HEK293 (cell line): ENCODE measurements around the gene MTLN.
A peak's percentile ranks its signal among the peaks of the same experiment; 100 is the strongest.
"Not testable (repeated sequence)": the region's sequence is repeated elsewhere in the genome, so short reads cannot be mapped to it uniquely, and the experiment has no call there.

Experiments
- CTCF ChIA-PET: fragments of 350-600 bp; formaldehyde crosslinking; extraction: SDS; loops from one replicate; lab custom pipeline; 2021; ENCODE audit warnings: antibody characterized with exemption; lab: Yijun Ruan, JAX
- POLR2A ChIA-PET: fragments of 300-600 bp; formaldehyde crosslinking; extraction: SDS; loops from one replicate; lab custom pipeline; 2020; ENCODE audit warnings: antibody characterized with exemption, inconsistent platforms; lab: Yijun Ruan, JAX
- H3K27ac ChIP-seq: fragments of 200-500 bp; sonication (Bioruptor generic); 2 replicates; pipeline ENCODE4 v1.5.1; 2014; ENCODE audit warnings: low read depth, low read length, control low read depth, inconsistent platforms; ENCODE audit errors: extremely low read depth
- H3K36me3 ChIP-seq, 2 experiments: fragments of 200-500 bp in 1 of 2; sonication (Bioruptor generic) in 1 of 2; 1 replicate in 1 of 2; 2 replicates in 1 of 2; pipeline ENCODE4 v1.5.1; 2014 to 2017; ENCODE audit warnings: inconsistent platforms in 2 of 2, low read length in 2 of 2; ENCODE audit not compliant: control insufficient read depth in 2 of 2, insufficient read depth in 1 of 2
- H3K4me1 ChIP-seq: fragments of 200-500 bp; sonication (Bioruptor generic); 2 replicates; pipeline ENCODE4 v1.5.1; 2014; ENCODE audit warnings: mild to moderate bottlenecking, low read length, inconsistent platforms; ENCODE audit not compliant: control insufficient read depth, insufficient read depth
- H3K4me3 ChIP-seq: 2 replicates; pipeline ENCODE4 v1.5.1; 2011; ENCODE audit warnings: low read depth, mild to moderate bottlenecking, control low read depth, low read length, moderate library complexity
- H3K9me3 ChIP-seq: fragments of 200-500 bp; sonication (Bioruptor generic); 2 replicates; pipeline ENCODE4 v1.5.1; 2014; ENCODE audit warnings: low read depth, low read length, inconsistent platforms; ENCODE audit not compliant: control insufficient read depth, insufficient read depth
- KLF1 ChIP-seq: fragments of 450-650 bp; formaldehyde crosslinking; IDR thresholded peaks from 2 replicates; pipeline ENCODE4 v1.5.1; 2016; ENCODE audit warnings: missing biosample characterization, missing genetic modification characterization
- KLF16 ChIP-seq: fragments of 450-650 bp; formaldehyde crosslinking; IDR thresholded peaks from 2 replicates; pipeline ENCODE4 v1.5.1; 2017; ENCODE audit warnings: missing biosample characterization, missing genetic modification characterization
- PRDM1 ChIP-seq: fragments of 450-650 bp; formaldehyde crosslinking; IDR thresholded peaks from 2 replicates; pipeline ENCODE4; 2016; ENCODE audit warnings: missing biosample characterization, missing genetic modification characterization
- SP3 ChIP-seq: fragments of 450-650 bp; formaldehyde crosslinking; IDR thresholded peaks from 2 replicates; pipeline ENCODE4 v1.5.1; 2016; ENCODE audit warnings: missing biosample characterization, missing genetic modification characterization
- TCF7L2 ChIP-seq: IDR thresholded peaks from 2 replicates; pipeline ENCODE4 v1.6.1; 2011; ENCODE audit warnings: low read depth, mild to moderate bottlenecking, inconsistent platforms, low read length, moderate library complexity, borderline replicate concordance
- YY2 ChIP-seq: fragments of 450-650 bp; formaldehyde crosslinking; IDR thresholded peaks from 2 replicates; pipeline ENCODE4 v1.5.1; 2016; ENCODE audit warnings: missing biosample characterization, missing genetic modification characterization
- ZBTB8A ChIP-seq: fragments of 450-650 bp; formaldehyde crosslinking; IDR thresholded peaks from 2 replicates; pipeline ENCODE4 v1.5.1; 2016; ENCODE audit warnings: missing biosample characterization, missing genetic modification characterization
- ZFHX2 ChIP-seq: fragments of 450-650 bp; formaldehyde crosslinking; conservative IDR thresholded peaks from 2 replicates; pipeline ENCODE4 v1.5.1; 2016; ENCODE audit warnings: missing biosample characterization, missing genetic modification characterization
- ZNF2 ChIP-seq: fragments of 450-650 bp; formaldehyde crosslinking; IDR thresholded peaks from 2 replicates; pipeline ENCODE4 v1.5.1; 2016; ENCODE audit warnings: missing biosample characterization, missing genetic modification characterization
- ZNF24 ChIP-seq: fragments of 450-650 bp; formaldehyde crosslinking; IDR thresholded peaks from 2 replicates; pipeline ENCODE4 v1.5.1; 2016; ENCODE audit warnings: missing biosample characterization, missing genetic modification characterization
- ZNF335 ChIP-seq: fragments of 450-650 bp; formaldehyde crosslinking; conservative IDR thresholded peaks from 2 replicates; pipeline ENCODE4 v1.5.1; 2016; ENCODE audit warnings: missing biosample characterization, missing genetic modification characterization
- ZNF560 ChIP-seq: fragments of 450-650 bp; formaldehyde crosslinking; IDR thresholded peaks from 2 replicates; pipeline ENCODE4 v1.5.1; 2017; ENCODE audit warnings: missing biosample characterization, missing genetic modification characterization, borderline replicate concordance
- ZNF561 ChIP-seq: fragments of 450-650 bp; IDR thresholded peaks from 2 replicates; pipeline ENCODE4 v1.5.1; 2018; ENCODE audit warnings: missing biosample characterization, missing genetic modification characterization, borderline replicate concordance
- ZNF76 ChIP-seq: fragments of 450-650 bp; formaldehyde crosslinking; IDR thresholded peaks from 2 replicates; pipeline ENCODE4; 2016; ENCODE audit warnings: low read depth, missing biosample characterization, missing genetic modification characterization, borderline replicate concordance

The MTLN gene

DNA sequence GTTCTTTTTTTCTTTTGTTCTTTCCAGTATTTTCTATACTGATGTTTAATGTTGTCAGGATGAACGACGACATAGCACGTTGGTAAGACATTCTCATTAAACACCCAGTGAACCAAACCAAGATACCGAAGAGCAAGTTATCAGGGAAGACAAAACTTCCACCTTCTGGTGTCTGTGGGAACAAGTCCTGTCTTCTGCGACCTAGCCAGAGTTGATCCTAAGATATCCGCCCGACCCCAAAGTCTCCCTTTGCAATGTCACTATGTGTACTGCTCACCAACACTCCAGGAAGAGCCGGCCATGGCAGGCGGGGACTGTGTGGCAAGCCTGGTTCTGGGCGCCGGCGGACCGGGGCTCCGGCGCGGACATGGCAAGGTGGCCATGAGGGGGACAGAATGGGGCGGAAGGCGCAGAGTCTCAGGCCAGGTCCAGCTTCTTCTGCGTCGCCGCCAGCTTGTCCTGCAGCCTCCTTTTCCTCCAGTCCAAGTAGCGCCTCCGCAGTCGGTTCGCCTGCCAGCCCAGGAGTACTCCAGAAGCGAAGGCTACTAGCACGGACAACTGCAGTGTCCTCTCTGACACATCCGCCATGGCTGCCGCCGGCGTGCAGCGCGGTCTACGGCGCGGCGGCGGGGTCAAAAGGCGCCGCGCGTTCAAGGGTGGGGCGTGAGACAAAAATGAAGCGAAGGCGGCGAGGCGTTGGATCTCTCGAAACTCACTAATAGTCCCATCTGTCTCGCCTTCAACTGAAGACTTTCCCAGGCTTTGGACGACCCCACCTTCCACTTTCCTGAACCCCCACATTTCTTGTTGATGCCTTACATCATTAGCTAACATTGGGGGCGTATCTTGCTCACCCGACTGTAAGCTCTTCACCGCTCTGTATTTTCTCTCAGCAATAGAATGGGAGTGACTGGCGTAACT lies at the start of gene MTLN (continued):
- peak; percentile 82 for TF ChIP-seq ZNF335
- peak; percentile 24; the same call in 1 of the 2 replicates for TF ChIP-seq ZFHX2 (tag by site-specific recombination)
- peak; percentile 72 for TF ChIP-seq PRDM1 (tag by site-specific recombination)
- TF ChIP-seq KLF1 (tag by site-specific recombination): peak; percentile 56
- 0 out of 2 replicates have a peak, but pooled peaks have one; percentile 30 for TF ChIP-seq ZNF24 (tag by site-specific recombination)
- peak; percentile 47; the same call in 1 of the 2 replicates for TF ChIP-seq SP3 (tag by site-specific recombination)
- TF ChIP-seq ZNF2 (tag by site-specific recombination): peak; percentile 50; the same call in 1 of the 2 replicates
- TF ChIP-seq YY2 (tag by site-specific recombination): peak; percentile 91
- peak; percentile 67 for TF ChIP-seq KLF16 (tag by site-specific recombination)
- TF ChIP-seq ZNF561 (tag by site-specific recombination): 0 out of 2 replicates have a peak, but pooled peaks have one; percentile 48
- no peak for TF ChIP-seq ZNF560 (tag by site-specific recombination)
- TF ChIP-seq ZNF76 (tag by site-specific recombination): peak; percentile 39; the same call in 1 of the 2 replicates
- TF ChIP-seq TCF7L2: peak; percentile 49; the same call in 1 of the 2 replicates
- peak; percentile 66; the same call in 1 of the 2 replicates for TF ChIP-seq ZBTB8A

DNA sequence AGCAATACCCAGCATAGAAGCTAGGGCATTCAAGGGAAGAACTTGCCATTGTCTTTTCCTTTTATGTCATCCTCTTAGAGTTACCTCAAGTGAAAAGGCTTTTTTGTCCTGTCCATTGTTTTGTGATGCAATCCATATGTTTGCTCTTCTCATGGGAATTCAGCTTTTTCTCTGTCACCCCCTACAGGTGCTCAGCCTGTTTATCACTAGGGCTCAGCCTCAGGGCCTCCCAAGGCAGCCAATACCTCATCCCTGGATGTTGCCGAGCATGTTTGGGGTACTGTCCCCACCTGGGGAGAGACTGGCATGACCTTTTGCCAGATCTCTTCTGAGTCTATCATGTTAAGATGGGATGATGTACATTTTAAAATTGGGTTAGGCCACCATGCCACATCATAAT lies 49.6 kb upstream of the MTLN start:
- H3K27ac ChIP-seq, H3K4me3 ChIP-seq, CTCF ChIA-PET, H3K4me1 ChIP-seq, H3K9me3 ChIP-seq, POLR2A ChIA-PET, H3K36me3 ChIP-seq: not testable (repeated sequence)

- H3K9me3 ChIP-seq, H3K4me1 ChIP-seq, H3K27ac ChIP-seq, H3K4me3 ChIP-seq, POLR2A ChIA-PET, H3K36me3 ChIP-seq, CTCF ChIA-PET: not testable (repeated sequence)
Observed at GRCh38 chr2:110248081-110248795, 35.9 kb upstream of the MTLN start.

DNA sequence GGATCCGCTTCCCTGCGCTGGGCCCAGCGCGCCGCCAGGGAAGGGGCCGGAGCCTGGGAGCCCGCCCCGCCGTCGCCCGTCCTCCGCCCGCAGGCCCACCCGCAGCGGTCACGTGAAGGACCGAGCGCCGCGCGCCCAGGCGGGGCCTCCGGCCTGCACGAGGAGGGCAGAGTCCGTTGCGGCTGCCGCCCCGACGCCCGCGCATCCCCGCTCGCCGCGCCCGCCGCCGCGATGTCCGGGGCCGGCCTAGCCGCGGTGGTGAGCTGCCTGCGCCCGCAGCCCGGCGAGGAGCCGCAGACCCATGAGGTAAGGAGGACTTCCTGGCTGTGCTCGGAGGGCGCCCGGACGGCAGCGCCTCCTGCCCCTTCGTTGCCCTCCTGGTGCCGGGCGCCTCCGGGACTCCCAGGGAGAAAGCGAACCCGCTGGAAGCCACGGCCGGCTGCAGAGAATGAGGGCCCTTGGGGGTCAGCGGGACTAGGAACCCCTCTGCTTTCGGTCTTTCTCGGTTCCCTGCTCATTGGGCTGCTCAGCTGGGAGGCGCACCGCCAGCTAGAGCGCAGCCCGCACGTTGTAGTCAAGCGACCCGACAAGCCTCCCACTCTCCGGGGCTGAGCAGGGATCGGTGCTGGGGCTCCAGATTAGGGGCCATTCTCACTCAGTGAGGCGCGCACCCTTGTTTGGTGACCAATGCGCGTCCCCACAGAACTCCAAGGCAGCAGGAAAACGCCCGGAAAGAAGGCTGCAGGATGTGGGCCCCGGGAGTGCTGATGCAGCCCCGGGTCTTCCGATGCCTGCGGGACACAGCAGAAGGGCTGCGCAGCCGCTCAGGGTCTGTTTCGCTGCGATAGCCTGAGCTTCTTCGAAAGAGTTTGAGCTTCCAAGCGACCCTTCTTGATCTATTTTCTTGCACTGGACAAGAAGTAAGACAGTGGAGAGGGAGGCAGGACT lies 33.4 kb upstream of the MTLN start:
- H3K9me3 ChIP-seq, H3K27ac ChIP-seq, CTCF ChIA-PET, H3K4me3 ChIP-seq, POLR2A ChIA-PET, H3K4me1 ChIP-seq, H3K36me3 ChIP-seq: not testable (repeated sequence)

GRCh38 chr2:110243283-110243682 lies 30.9 kb upstream of the MTLN start:
- CTCF ChIA-PET, H3K4me1 ChIP-seq, H3K4me3 ChIP-seq, H3K27ac ChIP-seq, POLR2A ChIA-PET, H3K9me3 ChIP-seq, H3K36me3 ChIP-seq: not testable (repeated sequence)

- H3K4me3 ChIP-seq, CTCF ChIA-PET, H3K36me3 ChIP-seq, H3K4me1 ChIP-seq, POLR2A ChIA-PET, H3K27ac ChIP-seq, H3K9me3 ChIP-seq: not testable (repeated sequence)
Observed at GRCh38 chr2:110234514-110234913, 22.2 kb upstream of the MTLN start.

DNA sequence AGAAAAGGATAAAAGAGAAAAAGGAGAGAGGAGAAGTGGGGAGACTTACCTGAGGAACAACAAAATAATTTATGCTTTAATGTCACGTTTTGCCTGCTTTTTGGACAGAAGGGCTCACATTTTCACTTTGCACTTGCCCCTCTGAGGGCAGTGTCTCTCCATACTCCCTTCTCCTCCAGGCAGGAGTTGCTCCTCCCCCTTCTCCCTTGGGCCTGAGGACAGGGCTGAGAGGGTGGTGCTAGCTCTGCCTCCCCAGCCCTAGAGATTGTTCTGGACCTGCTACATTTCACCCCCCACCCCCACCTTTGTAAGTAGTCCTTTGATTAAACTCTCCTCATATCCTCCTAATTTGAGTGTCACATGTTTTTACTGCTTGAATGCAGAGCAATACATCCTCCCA lies 17.5 kb upstream of the MTLN start:
- H3K9me3 ChIP-seq, H3K4me1 ChIP-seq, H3K36me3 ChIP-seq, POLR2A ChIA-PET, H3K4me3 ChIP-seq, H3K27ac ChIP-seq, CTCF ChIA-PET: not testable (repeated sequence)
